Hindlimb muscle (tissue), 1 donor: Measurements from ENCODE around the gene SLC2A1. TPM values are rescaled to one million over a fixed set of nuclear protein-coding genes. Genes with fewer than 3 reads are reported as not detected.

ENCODE experiments used
- DNase-seq: peaks from one replicate; pipeline ENCODE4 v3.0.0-alpha.2; 2013
- polyA plus RNA-seq: library from polyadenylated mRNA; unstranded; fragments of 120-200 nt; gene quantifications from one replicate; pipeline ENCODE4 v1.2.1, GENCODE V29; 2013; ENCODE audit not compliant: insufficient read length

SLC2A1 gene
- polyA plus RNA-seq, 1 donor = 18.8 TPM

- DNase-seq = no peak
Measured at GRCh38 chr1:42888013-42888633, 70.5 kb downstream of the SLC2A1 start.

DNA sequence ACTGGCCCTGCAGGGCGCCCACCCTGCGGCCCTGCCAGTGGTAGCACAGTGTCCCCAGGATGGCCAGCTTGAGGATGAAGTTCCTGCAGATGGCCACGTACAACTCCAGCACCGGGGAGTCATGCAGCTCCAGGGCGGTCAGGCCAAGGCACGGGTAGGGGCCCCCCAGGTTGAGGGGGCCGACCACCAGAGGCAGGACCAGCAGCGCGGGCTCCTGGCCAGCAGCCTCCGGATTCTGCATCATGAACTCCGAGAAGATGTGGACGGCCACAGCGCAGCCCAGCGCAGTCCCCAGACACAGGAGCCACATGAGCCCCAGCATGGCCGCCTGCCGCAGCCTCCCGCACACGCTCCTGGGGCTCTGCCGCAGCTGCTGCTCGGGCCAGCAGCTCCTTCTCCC lies 71.3 kb downstream of the SLC2A1 start:
- DNase-seq = no peak

DNA sequence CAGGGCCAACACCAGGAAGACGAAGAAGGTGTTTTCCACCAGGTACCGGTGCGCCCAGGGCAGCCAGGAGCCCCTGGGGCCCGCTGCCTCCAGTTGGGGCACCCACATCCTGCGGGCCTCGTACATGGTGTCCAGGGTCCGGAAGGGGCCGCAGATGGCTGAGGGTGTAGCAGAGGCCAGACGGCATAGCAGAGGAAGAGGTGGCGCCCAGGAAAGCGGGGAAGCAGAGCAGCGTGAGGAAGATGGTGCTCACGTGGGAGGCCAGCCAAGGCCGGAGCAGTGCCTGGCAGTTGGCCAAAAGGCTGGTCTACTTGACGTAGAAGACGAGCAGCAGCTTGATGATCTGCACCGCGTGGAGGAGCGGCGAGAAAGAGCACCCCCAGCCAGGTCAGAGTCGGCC lies 71.9 kb downstream of the SLC2A1 start:
- DNase-seq = no peak

GRCh38 chr1:42886046-42886739 lies 72.5 kb downstream of the SLC2A1 start:
- DNase-seq = no peak

- no peak for DNase-seq
Measured at GRCh38 chr1:42880384-42880783, 78.3 kb downstream of the SLC2A1 start.

- DNase-seq = no peak
Measured at GRCh38 chr1:42877380-42877779, 81.3 kb downstream of the SLC2A1 start.

GRCh38 chr1:42876009-42876408 lies 82.7 kb downstream of the SLC2A1 start:
- no peak for DNase-seq

Other genes starting within 250 kb of the SLC2A1 start
- 0.31 TPM for gene CLDN19, start 218.6 kb downstream of the SLC2A1 start, polyA plus RNA-seq
- 55.1 TPM for gene P3H1, start 191.8 kb downstream of the SLC2A1 start, polyA plus RNA-seq
- gene C1orf50, start 191.6 kb downstream of the SLC2A1 start, polyA plus RNA-seq = 10.1 TPM
- gene TMEM269, start 173.9 kb downstream of the SLC2A1 start, polyA plus RNA-seq = 0.79 TPM
- 8.2 TPM for gene ERMAP, start 141.7 kb downstream of the SLC2A1 start, polyA plus RNA-seq
- 48.6 TPM for gene SVBP, start 141.5 kb downstream of the SLC2A1 start, polyA plus RNA-seq
- 9.9 TPM for gene ZNF691, start 112.3 kb downstream of the SLC2A1 start, polyA plus RNA-seq
- gene EBNA1BP2, start 213.4 kb upstream of the SLC2A1 start, polyA plus RNA-seq = 35.1 TPM
- gene CFAP57, start 213.5 kb upstream of the SLC2A1 start, polyA plus RNA-seq = 0.41 TPM